ENCODE results near the gene SPOP.
A peak's percentile ranks its signal among the peaks of the same experiment; 100 is the strongest.

- TF ChIP-seq CTCF (IDR thresholded peaks at IDR 0.05) (peak in 1 of 6 experiments; percentile 21), POLR2A (IDR thresholded peaks at IDR 0.05) (no peak)
Measured at GRCh38 chr17:49603720-49604119, 74.2 kb downstream of the SPOP start.
